GM18499 (cell line): ENCODE data around the gene GAB2.
"Not testable (repeated sequence)": the region's sequence is repeated elsewhere in the genome, so short reads cannot be mapped to it uniquely, and the experiment has no call there.

ENCODE experiments used
- ATAC-seq: cut with Tn5 transposase; IDR thresholded peaks from one replicate; pipeline ENCODE4 v1.9.1; 2021; ENCODE audit warnings: moderate number of reproducible peaks; ENCODE audit not compliant: insufficient read depth, unreplicated experiment

GAB2 gene

GRCh38 chr11:78371221-78371891 lies 46.3 kb downstream of the GAB2 start:
- no peak for ATAC-seq

- ATAC-seq, result no peak
Observed at GRCh38 chr11:78370406-78371172, 47.0 kb downstream of the GAB2 start.

- no peak for ATAC-seq
Observed at GRCh38 chr11:78365381-78365792, 52.2 kb downstream of the GAB2 start.

GRCh38 chr11:78364128-78364751 lies 53.4 kb downstream of the GAB2 start:
- no peak for ATAC-seq

GRCh38 chr11:78363024-78363619 lies 54.5 kb downstream of the GAB2 start:
- ATAC-seq, result no peak

GRCh38 chr11:78361228-78361627 lies 56.4 kb downstream of the GAB2 start:
- ATAC-seq, result no peak

GRCh38 chr11:78359921-78360320 lies 57.7 kb downstream of the GAB2 start:
- ATAC-seq, result no peak

GRCh38 chr11:78357924-78358323 lies 59.7 kb downstream of the GAB2 start:
- not testable (repeated sequence) for ATAC-seq

GRCh38 chr11:78357425-78357824 lies 60.2 kb downstream of the GAB2 start:
- ATAC-seq, result not testable (repeated sequence)

- not testable (repeated sequence) for ATAC-seq
Observed at GRCh38 chr11:78355742-78356141, 61.9 kb downstream of the GAB2 start.

- no peak for ATAC-seq
Observed at GRCh38 chr11:78355309-78355705, 62.3 kb downstream of the GAB2 start.

- no peak for ATAC-seq
Observed at GRCh38 chr11:78354408-78355308, 63.0 kb downstream of the GAB2 start.

- ATAC-seq, result no peak
Observed at GRCh38 chr11:78351979-78352841, 65.4 kb downstream of the GAB2 start.

GRCh38 chr11:78351193-78351592 lies 66.4 kb downstream of the GAB2 start:
- ATAC-seq, result no peak

- ATAC-seq, result no peak
Observed at GRCh38 chr11:78350646-78351165, 66.9 kb downstream of the GAB2 start.

- ATAC-seq, result no peak
Observed at GRCh38 chr11:78350091-78350645, 67.5 kb downstream of the GAB2 start.

- ATAC-seq, result no peak
Observed at GRCh38 chr11:78349624-78350023, 68.0 kb downstream of the GAB2 start.

- ATAC-seq, result no peak
Observed at GRCh38 chr11:78349114-78349513, 68.5 kb downstream of the GAB2 start.

- ATAC-seq, result no peak
Observed at GRCh38 chr11:78347956-78348355, 69.7 kb downstream of the GAB2 start.
